ENCODE data around the gene NEMP1. TPM values are rescaled to one million over a fixed set of nuclear protein-coding genes. Genes with fewer than 3 reads are reported as not detected.
"Not testable (repeated sequence)": the region's sequence is repeated elsewhere in the genome, so short reads cannot be mapped to it uniquely, and the experiment has no call there.

NEMP1 gene
- total RNA-seq, 1 donor from 2014 or later: 7.1 TPM

GRCh38 chr12:57029457-57029856 lies 49.1 kb downstream of the NEMP1 start:
- intact Hi-C loops (cut with DNase I): no loop called here
- no peaks in the 10 kb centered on the region for H3K9me3 ChIP-seq
- no peak for DNase-seq (ENCODE audit: extremely low spot score in 2 of 2)
- H3K4me3 ChIP-seq: no peak overlapping the region
- H3K27me3 ChIP-seq: no peaks in the 10 kb centered on the region
- H3K36me3 ChIP-seq: no peaks in the 10 kb centered on the region
- peaks cover 9% of the 10 kb centered on the region for H3K4me1 ChIP-seq
- TF ChIP-seq POLR2AphosphoS5 (IDR thresholded peaks at IDR 0.05; ENCODE audit: insufficient read depth in 1 of 2, low read depth in 1 of 2) (no peak), CTCF (IDR thresholded peaks at IDR 0.05) (no peak), POLR2A (IDR thresholded peaks at IDR 0.05) (no peak)
- no peak overlapping the region for H3K27ac ChIP-seq

- Histone ChIP-seq H3K4me1 (peaks cover 9% of the 10 kb centered on the region), H3K27ac (no peak overlapping the region), H3K27me3 (no peaks in the 10 kb centered on the region), H3K4me3 (no peak overlapping the region), H3K36me3 (no peaks in the 10 kb centered on the region), H3K9me3 (no peaks in the 10 kb centered on the region)
- intact Hi-C loops (cut with DNase I): no loop called here
- TF ChIP-seq CTCF (IDR thresholded peaks at IDR 0.05) (no peak), POLR2AphosphoS5 (IDR thresholded peaks at IDR 0.05; ENCODE audit: insufficient read depth in 1 of 2, low read depth in 1 of 2) (no peak), POLR2A (IDR thresholded peaks at IDR 0.05) (no peak)
- DNase-seq (ENCODE audit: extremely low spot score in 2 of 2): no peak
Observed at GRCh38 chr12:57027805-57028153, 50.8 kb downstream of the NEMP1 start.

GRCh38 chr12:57027011-57027804 lies 51.4 kb downstream of the NEMP1 start:
- intact Hi-C loops (cut with DNase I): no loop called here
- DNase-seq (ENCODE audit: extremely low spot score in 2 of 2): no peak
- Histone ChIP-seq H3K27me3 (no peaks in the 10 kb centered on the region), H3K9me3 (no peaks in the 10 kb centered on the region), H3K4me1 (peaks cover 9% of the 10 kb centered on the region), H3K4me3 (no peak overlapping the region), H3K27ac (no peak overlapping the region), H3K36me3 (no peaks in the 10 kb centered on the region)
- TF ChIP-seq CTCF (IDR thresholded peaks at IDR 0.05): no peak
- TF ChIP-seq POLR2AphosphoS5 (IDR thresholded peaks at IDR 0.05; ENCODE audit: insufficient read depth in 1 of 2, low read depth in 1 of 2): no peak
- TF ChIP-seq POLR2A (IDR thresholded peaks at IDR 0.05): no peak

- no peak for DNase-seq (ENCODE audit: extremely low spot score in 2 of 2)
- H3K9me3 ChIP-seq: no peaks in the 10 kb centered on the region
- H3K27me3 ChIP-seq: no peaks in the 10 kb centered on the region
- no peaks in the 10 kb centered on the region for H3K4me1 ChIP-seq
- TF ChIP-seq POLR2A (IDR thresholded peaks at IDR 0.05): no peak
- TF ChIP-seq CTCF (IDR thresholded peaks at IDR 0.05): no peak
- no peak for TF ChIP-seq POLR2AphosphoS5 (IDR thresholded peaks at IDR 0.05; ENCODE audit: insufficient read depth in 1 of 2, low read depth in 1 of 2)
- intact Hi-C loops (cut with DNase I): no loop called here
- H3K36me3 ChIP-seq: no peaks in the 10 kb centered on the region
- no peak overlapping the region for H3K4me3 ChIP-seq
- no peak overlapping the region for H3K27ac ChIP-seq
Observed at GRCh38 chr12:57025196-57025595, 53.4 kb downstream of the NEMP1 start.

GRCh38 chr12:57022324-57022723 lies 56.3 kb downstream of the NEMP1 start:
- H3K9me3 ChIP-seq; H3K4me3 ChIP-seq; H3K27ac ChIP-seq; intact Hi-C loops (cut with DNase I); H3K27me3 ChIP-seq; DNase-seq (ENCODE audit: extremely low spot score in 2 of 2); H3K36me3 ChIP-seq; H3K4me1 ChIP-seq: not testable (repeated sequence)

Measured in vagina (tissue), 2 donors.